Neural progenitor cell (in vitro differentiated cells): ENCODE results near the gene EIF2S3. TPM values are rescaled to one million over a fixed set of nuclear protein-coding genes. Genes with fewer than 3 reads are reported as not detected.

Experiments
- DNase-seq: peaks from one replicate; pipeline ENCODE4 v3.0.0-alpha.2; 2016; ENCODE audit warnings: low spot score
- H2AFZ ChIP-seq: fragments of 200-600 bp; sonication (generic); replicated peaks from 2 replicates; pipeline ENCODE4 v1.6.1; 2016; ENCODE audit warnings: antibody characterized with exemption
- H3F3A ChIP-seq: fragments of 200-600 bp; sonication (generic); 2 replicates; pipeline ENCODE4 v1.6.1; 2016; ENCODE audit warnings: antibody characterized with exemption, low read depth
- H3K27ac ChIP-seq: fragments of 200-600 bp; sonication (generic); 2 replicates; pipeline ENCODE4 v1.5.1; 2016; ENCODE audit warnings: mild to moderate bottlenecking
- H3K27me3 ChIP-seq: fragments of 200-600 bp; sonication (generic); 2 replicates; pipeline ENCODE4 v1.6.1; 2016; ENCODE audit warnings: mild to moderate bottlenecking, moderate library complexity
- H3K36me3 ChIP-seq: fragments of 200-600 bp; sonication (generic); 2 replicates; pipeline ENCODE4 v1.5.1; 2016
- H3K4me1 ChIP-seq: fragments of 200-600 bp; sonication (generic); 2 replicates; pipeline ENCODE4 v1.6.1; 2016; ENCODE audit warnings: mixed run types
- H3K4me2 ChIP-seq: fragments of 200-600 bp; sonication (generic); 2 replicates; pipeline ENCODE4 v1.6.1; 2016
- H3K4me3 ChIP-seq: fragments of 200-600 bp; sonication (generic); 2 replicates; pipeline ENCODE4 v1.5.1; 2016
- H3K79me2 ChIP-seq: fragments of 200-600 bp; sonication (generic); 2 replicates; pipeline ENCODE4 v1.6.1; 2016; ENCODE audit warnings: low read depth
- H3K9ac ChIP-seq: fragments of 200-600 bp; sonication (generic); 2 replicates; pipeline ENCODE4 v1.6.1; 2016
- H3K9me3 ChIP-seq: fragments of 200-600 bp; sonication (generic); 2 replicates; pipeline ENCODE4 v1.5.1; 2016; ENCODE audit warnings: low read depth
- H4K20me1 ChIP-seq: fragments of 200-600 bp; sonication (generic); 2 replicates; pipeline ENCODE4 v1.6.1; 2016; ENCODE audit warnings: low read depth
- H3K27ac Mint-ChIP-seq: 3 replicates; pipeline ENCODE4 v1.8.0; 2021; ENCODE audit warnings: mixed read lengths
- H3K27me3 Mint-ChIP-seq: 2 replicates; pipeline ENCODE4 v1.8.0; 2022; ENCODE audit warnings: low read depth, mild to moderate bottlenecking, inconsistent platforms, moderate library complexity, mixed read lengths; ENCODE audit not compliant: insufficient read depth
- H3K36me3 Mint-ChIP-seq: 3 replicates; pipeline ENCODE4 v1.8.0; 2021; ENCODE audit warnings: mixed read lengths
- H3K4me1 Mint-ChIP-seq: 3 replicates; pipeline ENCODE4 v1.8.0; 2021; ENCODE audit warnings: mixed read lengths
- H3K4me3 Mint-ChIP-seq: 3 replicates; pipeline ENCODE4 v1.8.0; 2021; ENCODE audit warnings: mild to moderate bottlenecking, moderate library complexity, mixed read lengths
- H3K9me3 Mint-ChIP-seq: 3 replicates; pipeline ENCODE4 v1.8.0; 2020; ENCODE audit warnings: mixed read lengths
- EZH2 ChIP-seq: fragments of 200-600 bp; sonication (generic); IDR thresholded peaks from 2 replicates; pipeline ENCODE4 v1.6.1; 2017; ENCODE audit warnings: antibody characterized with exemption, mild to moderate bottlenecking, moderate library complexity
- EZH2phosphoT487 ChIP-seq: fragments of 200-600 bp; sonication (generic); IDR thresholded peaks from 2 replicates; pipeline ENCODE4 v1.6.1; 2017; ENCODE audit warnings: antibody characterized with exemption
- total RNA-seq: library from RNA; depleted of rRNA; stranded (reverse); fragments of >200 nt; gene quantifications from 2 replicates; pipeline ENCODE4 v1.2.3, GENCODE V29; 2015; ENCODE audit warnings: low replicate concordance
- TF ChIP-seq, protein P1 (sequence below): fragments of 200-600 bp; sonication (generic); IDR thresholded peaks from 2 replicates; pipeline ENCODE4 v1.5.1; 2017; ENCODE audit warnings: antibody characterized with exemption, mild to moderate bottlenecking

The EIF2S3 gene
- total RNA-seq, 1 donor from 2014 or later, result 568 TPM

GRCh38 chrX:24085101-24085500 is 30.3 kb downstream of the EIF2S3 start:
- DNase-seq, result no peak
- Histone ChIP-seq H3K36me3 (no peaks in the 10 kb centered on the region), H3K9me3 (no peaks in the 10 kb centered on the region), H3K9ac (no peak overlapping the region), H3K27me3 (no peaks in the 10 kb centered on the region), H3K4me1 (peaks cover 5% of the 10 kb centered on the region), H4K20me1 (no peaks in the 10 kb centered on the region), H3K4me2 (no peak overlapping the region), H3K27ac (no peak overlapping the region), H3K79me2 (no peaks in the 10 kb centered on the region), H3K4me3 (no peak overlapping the region), H3F3A (peaks cover 22% of the 10 kb centered on the region), H2AFZ (no peak overlapping the region)
- no peak overlapping the region for H3K4me3 Mint-ChIP-seq
- H3K36me3 Mint-ChIP-seq, result no peaks in the 10 kb centered on the region
- H3K27ac Mint-ChIP-seq, result no peak overlapping the region
- H3K4me1 Mint-ChIP-seq, result no peaks in the 10 kb centered on the region
- H3K27me3 Mint-ChIP-seq, result peaks cover 2% of the 10 kb centered on the region
- TF ChIP-seq EZH2 (no peak), EZH2phosphoT487 (no peak)
- TF ChIP-seq, protein P1, sequence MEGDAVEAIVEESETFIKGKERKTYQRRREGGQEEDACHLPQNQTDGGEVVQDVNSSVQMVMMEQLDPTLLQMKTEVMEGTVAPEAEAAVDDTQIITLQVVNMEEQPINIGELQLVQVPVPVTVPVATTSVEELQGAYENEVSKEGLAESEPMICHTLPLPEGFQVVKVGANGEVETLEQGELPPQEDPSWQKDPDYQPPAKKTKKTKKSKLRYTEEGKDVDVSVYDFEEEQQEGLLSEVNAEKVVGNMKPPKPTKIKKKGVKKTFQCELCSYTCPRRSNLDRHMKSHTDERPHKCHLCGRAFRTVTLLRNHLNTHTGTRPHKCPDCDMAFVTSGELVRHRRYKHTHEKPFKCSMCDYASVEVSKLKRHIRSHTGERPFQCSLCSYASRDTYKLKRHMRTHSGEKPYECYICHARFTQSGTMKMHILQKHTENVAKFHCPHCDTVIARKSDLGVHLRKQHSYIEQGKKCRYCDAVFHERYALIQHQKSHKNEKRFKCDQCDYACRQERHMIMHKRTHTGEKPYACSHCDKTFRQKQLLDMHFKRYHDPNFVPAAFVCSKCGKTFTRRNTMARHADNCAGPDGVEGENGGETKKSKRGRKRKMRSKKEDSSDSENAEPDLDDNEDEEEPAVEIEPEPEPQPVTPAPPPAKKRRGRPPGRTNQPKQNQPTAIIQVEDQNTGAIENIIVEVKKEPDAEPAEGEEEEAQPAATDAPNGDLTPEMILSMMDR, result no peak
- no peaks in the 10 kb centered on the region for H3K9me3 Mint-ChIP-seq

DNA sequence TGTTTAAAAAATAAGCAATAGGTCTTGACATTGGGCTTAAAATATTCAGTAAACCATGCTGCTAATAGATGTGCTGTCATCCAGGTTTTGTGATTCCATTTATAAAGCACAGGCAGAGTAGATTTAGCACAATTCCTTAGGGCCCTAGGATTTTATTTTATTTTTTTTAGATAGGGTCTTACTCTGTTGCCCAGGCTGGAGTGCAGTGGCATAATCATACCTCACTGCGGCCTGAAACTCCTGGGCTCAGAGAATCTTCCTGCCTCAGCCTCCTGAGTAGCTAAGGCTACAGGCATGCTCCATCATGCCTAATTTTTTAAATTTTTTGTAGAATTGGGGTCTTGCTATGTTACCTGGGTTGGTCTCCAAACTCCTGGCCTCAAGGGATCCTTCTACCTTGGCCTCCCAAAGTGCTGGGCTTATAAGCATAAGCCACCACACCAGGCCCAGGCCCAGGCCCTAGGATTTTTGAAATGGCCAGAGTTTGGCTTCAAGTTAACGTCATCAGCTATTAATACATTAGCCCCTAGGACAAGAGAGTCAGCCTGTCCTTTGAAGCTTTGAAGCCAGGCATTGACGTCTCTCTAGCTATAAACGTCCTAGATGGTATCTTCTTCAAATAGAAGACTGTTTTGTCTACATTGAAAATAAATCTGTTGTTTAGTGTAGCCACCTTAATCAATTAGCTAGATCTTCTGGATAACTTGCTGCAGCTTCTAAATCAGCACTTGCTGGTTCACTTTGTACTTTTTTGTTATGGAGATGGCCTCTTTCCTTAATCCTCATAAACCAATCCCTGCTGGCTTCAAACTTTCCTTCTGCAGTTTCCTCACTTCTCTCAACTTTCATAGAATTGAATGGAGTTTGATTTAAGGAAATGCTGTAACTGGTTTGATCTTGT is 35.8 kb downstream of the EIF2S3 start:
- H3K36me3 Mint-ChIP-seq, result no peaks in the 10 kb centered on the region
- H3K4me1 Mint-ChIP-seq, result peaks cover 10% of the 10 kb centered on the region
- no peak overlapping the region for H3K4me3 ChIP-seq
- no peak overlapping the region for H3K4me3 Mint-ChIP-seq
- H3K9me3 ChIP-seq, result no peaks in the 10 kb centered on the region
- H3F3A ChIP-seq, result peaks cover 18% of the 10 kb centered on the region
- H3K4me2 ChIP-seq, result peak overlapping the region; percentile 27
- H2AFZ ChIP-seq, result peak overlapping the region; percentile 94
- H4K20me1 ChIP-seq, result no peaks in the 10 kb centered on the region
- H3K36me3 ChIP-seq, result no peaks in the 10 kb centered on the region
- no peak overlapping the region for H3K9ac ChIP-seq
- TF ChIP-seq, protein P1, result no peak
- TF ChIP-seq EZH2, result no peak
- TF ChIP-seq EZH2phosphoT487, result no peak
- H3K27me3 Mint-ChIP-seq, result no peaks in the 10 kb centered on the region
- H3K27me3 ChIP-seq, result no peaks in the 10 kb centered on the region
- peaks cover 7% of the 10 kb centered on the region for H3K4me1 ChIP-seq
- no peaks in the 10 kb centered on the region for H3K9me3 Mint-ChIP-seq
- no peak for DNase-seq
- peak overlapping the region; percentile 63 for H3K27ac ChIP-seq
- peak overlapping the region; percentile 24 for H3K27ac Mint-ChIP-seq
- no peaks in the 10 kb centered on the region for H3K79me2 ChIP-seq

GRCh38 chrX:24093746-24094145 is 39.0 kb downstream of the EIF2S3 start:
- no peaks in the 10 kb centered on the region for H3K27me3 Mint-ChIP-seq
- no peaks in the 10 kb centered on the region for H3K36me3 Mint-ChIP-seq
- Histone ChIP-seq H3F3A (peaks cover 18% of the 10 kb centered on the region), H3K4me2 (no peak overlapping the region), H3K27me3 (no peaks in the 10 kb centered on the region), H3K9ac (no peak overlapping the region), H3K4me3 (no peak overlapping the region), H3K9me3 (no peaks in the 10 kb centered on the region), H4K20me1 (no peaks in the 10 kb centered on the region), H3K36me3 (no peaks in the 10 kb centered on the region), H3K27ac (no peak overlapping the region), H3K4me1 (peaks cover 7% of the 10 kb centered on the region), H3K79me2 (no peaks in the 10 kb centered on the region), H2AFZ (no peak overlapping the region)
- no peak for DNase-seq
- no peak overlapping the region for H3K4me3 Mint-ChIP-seq
- TF ChIP-seq EZH2phosphoT487 (no peak), EZH2 (no peak)
- TF ChIP-seq, protein P1, result no peak
- no peak overlapping the region for H3K27ac Mint-ChIP-seq
- H3K4me1 Mint-ChIP-seq, result peaks cover 10% of the 10 kb centered on the region
- no peaks in the 10 kb centered on the region for H3K9me3 Mint-ChIP-seq
